ENCODE data around the gene ZNF226. TPM values are rescaled to one million over a fixed set of nuclear protein-coding genes. Genes with fewer than 3 reads are reported as not detected.
"Not testable (repeated sequence)": the region's sequence is repeated elsewhere in the genome, so short reads cannot be mapped to it uniquely, and the experiment has no call there.

Gene ZNF226
- total and polyA plus RNA-seq, 8 donors: 14.5 to 37.7 (median 27.2) TPM

DNA sequence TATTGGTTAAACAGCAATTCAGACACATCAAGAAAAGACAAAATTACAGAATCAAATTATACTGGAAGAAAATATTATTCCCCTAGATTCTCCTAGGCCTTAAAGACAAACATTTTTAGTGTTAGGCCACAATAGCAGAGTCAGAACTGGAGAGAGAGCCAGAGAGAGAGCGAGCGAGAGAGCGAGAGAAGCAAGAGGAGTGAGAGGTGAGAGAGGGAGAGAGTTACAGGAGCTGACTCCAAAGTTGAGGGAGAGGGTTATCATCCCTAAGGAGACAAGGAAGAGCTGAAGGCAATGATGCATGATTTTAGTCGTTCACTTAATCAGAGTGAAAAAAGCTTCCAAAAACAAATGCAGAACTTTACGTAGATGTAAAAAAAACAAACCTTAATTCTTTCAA, 27.2 kb downstream of the ZNF226 start:
- no peak overlapping the region for H3K27ac ChIP-seq
- H3K9me3 ChIP-seq: peaks cover 0 to 93% of the 10 kb centered on the region in 2 donors
- no peak for ATAC-seq
- no peaks in the 10 kb centered on the region for H3K27me3 ChIP-seq
- no peak overlapping the region for H3K4me3 ChIP-seq
- TF ChIP-seq, protein P1, sequence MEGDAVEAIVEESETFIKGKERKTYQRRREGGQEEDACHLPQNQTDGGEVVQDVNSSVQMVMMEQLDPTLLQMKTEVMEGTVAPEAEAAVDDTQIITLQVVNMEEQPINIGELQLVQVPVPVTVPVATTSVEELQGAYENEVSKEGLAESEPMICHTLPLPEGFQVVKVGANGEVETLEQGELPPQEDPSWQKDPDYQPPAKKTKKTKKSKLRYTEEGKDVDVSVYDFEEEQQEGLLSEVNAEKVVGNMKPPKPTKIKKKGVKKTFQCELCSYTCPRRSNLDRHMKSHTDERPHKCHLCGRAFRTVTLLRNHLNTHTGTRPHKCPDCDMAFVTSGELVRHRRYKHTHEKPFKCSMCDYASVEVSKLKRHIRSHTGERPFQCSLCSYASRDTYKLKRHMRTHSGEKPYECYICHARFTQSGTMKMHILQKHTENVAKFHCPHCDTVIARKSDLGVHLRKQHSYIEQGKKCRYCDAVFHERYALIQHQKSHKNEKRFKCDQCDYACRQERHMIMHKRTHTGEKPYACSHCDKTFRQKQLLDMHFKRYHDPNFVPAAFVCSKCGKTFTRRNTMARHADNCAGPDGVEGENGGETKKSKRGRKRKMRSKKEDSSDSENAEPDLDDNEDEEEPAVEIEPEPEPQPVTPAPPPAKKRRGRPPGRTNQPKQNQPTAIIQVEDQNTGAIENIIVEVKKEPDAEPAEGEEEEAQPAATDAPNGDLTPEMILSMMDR (IDR thresholded peaks at IDR 0.05): no peak
- intact Hi-C loops (cut with DNase I): no loop called here
- H3K36me3 ChIP-seq: no peaks in the 10 kb centered on the region
- H3K4me1 ChIP-seq: no peaks in the 10 kb centered on the region
- DNase-seq: no peak

DNA sequence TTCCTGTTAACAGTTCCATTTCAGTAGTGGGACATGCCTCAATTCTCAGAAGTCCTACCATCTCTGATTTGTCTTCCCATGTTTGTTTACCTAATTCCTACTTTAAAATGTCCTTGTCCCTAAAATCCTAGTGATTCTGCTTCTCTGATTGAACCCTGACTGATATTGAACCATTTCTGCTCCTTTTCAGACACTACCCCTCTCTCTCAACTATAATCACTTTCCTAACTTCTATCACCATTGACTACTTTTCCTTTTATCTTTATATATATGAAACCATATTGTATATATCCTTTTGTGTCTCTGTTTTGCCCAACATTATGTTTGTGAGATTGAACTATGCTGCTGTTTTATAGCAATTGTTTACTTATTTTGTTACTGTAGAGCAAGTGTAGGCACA, 31.9 kb downstream of the ZNF226 start:
- H3K4me3 ChIP-seq: no peak overlapping the region
- TF ChIP-seq, protein P1 (IDR thresholded peaks at IDR 0.05): no peak
- intact Hi-C loops (cut with DNase I): no loop called here

DNA sequence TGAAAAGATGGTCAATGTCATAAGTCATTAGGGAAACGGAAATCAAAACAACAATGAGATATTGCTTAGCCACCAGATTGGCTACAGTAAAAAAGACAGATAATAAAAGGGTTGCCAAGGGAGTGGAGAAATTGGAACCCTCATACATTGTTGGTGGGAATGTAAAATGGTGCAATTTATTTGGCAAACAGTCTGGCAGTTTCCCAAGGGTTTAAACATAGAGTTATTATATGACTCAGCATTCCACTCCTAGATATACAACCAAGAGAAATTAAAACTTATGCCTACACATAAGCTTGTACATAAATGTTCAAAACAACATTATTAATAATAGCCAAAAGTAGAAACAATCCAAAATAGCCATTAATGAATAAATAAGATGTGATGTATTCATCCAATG, 37.6 kb downstream of the ZNF226 start:
- ATAC-seq (no peak), DNase-seq (no peak)
- Histone ChIP-seq H3K27ac (no peak overlapping the region), H3K9me3 (peaks cover 0 to 77% of the 10 kb centered on the region in 2 donors), H3K27me3 (no peaks in the 10 kb centered on the region), H3K36me3 (no peaks in the 10 kb centered on the region), H3K4me1 (no peaks in the 10 kb centered on the region), H3K4me3 (no peak overlapping the region)
- TF ChIP-seq, protein P1 (IDR thresholded peaks at IDR 0.05): no peak
- intact Hi-C loops (cut with DNase I): no loop called here

More for the DNA sequence above, 31.9 kb downstream of the ZNF226 start:
- Histone ChIP-seq H3K27me3 (no peaks in the 10 kb centered on the region), H3K4me1 (no peaks in the 10 kb centered on the region), H3K36me3 (no peaks in the 10 kb centered on the region), H3K27ac (no peak overlapping the region), H3K9me3 (peaks cover 0 to 89% of the 10 kb centered on the region in 2 donors)
- DNase-seq (no peak), ATAC-seq (no peak)

DNA sequence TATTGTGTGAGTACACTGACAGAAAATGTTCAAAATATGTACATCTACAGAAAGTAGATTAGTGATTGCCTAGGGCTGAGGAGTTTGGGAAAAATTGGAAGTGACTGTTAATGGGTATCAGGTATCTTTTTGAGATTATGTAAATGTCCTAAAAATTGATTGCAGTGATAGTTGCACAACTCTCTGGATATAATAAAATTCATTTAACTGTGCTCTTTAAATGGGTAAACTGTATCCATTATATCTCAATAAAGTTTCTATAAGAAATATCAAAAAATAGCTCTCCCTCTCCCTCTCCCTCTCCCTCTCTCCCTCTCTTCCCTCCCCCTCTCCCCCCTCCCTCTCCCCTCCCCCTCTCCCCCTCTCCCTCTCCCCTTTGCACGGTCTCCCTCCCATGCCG, 38.1 kb downstream of the ZNF226 start:
- peaks cover 0 to 76% of the 10 kb centered on the region in 2 donors for H3K9me3 ChIP-seq
- no peaks in the 10 kb centered on the region for H3K27me3 ChIP-seq
- H3K27ac ChIP-seq: no peak overlapping the region
- no peaks in the 10 kb centered on the region for H3K4me1 ChIP-seq
- H3K36me3 ChIP-seq: no peaks in the 10 kb centered on the region
- H3K4me3 ChIP-seq: no peak overlapping the region
- DNase-seq (no peak), ATAC-seq (no peak)
- intact Hi-C loops (cut with DNase I): no loop called here
- TF ChIP-seq, protein P1 (IDR thresholded peaks at IDR 0.05): no peak

DNA sequence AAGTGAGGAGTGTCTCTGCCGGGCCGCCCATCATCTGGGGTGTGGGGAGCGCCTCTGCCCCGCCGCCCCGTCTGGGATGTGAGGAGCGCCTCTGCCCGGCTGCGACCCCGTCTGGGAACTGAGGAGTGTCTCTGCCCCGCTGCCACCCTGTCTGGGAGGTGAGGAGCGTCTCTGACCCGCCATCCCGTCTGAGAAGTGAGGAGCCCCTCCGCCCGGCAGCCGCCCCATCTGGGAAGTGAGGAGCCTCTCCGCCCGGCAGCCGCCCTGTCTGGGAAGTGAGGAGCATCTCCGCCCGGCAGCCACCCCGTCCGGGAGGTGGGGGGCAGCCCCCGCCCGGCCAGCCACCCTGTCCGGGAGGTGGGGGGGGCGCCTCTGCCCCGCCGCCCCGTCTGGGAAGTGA, 39.0 kb downstream of the ZNF226 start:
- H3K27me3 ChIP-seq; H3K27ac ChIP-seq; H3K4me3 ChIP-seq; H3K4me1 ChIP-seq; H3K36me3 ChIP-seq; ATAC-seq; DNase-seq; intact Hi-C loops (cut with DNase I): not testable (repeated sequence)
- H3K9me3 ChIP-seq: peaks cover 0 to 72% of the 10 kb centered on the region in 2 donors

DNA sequence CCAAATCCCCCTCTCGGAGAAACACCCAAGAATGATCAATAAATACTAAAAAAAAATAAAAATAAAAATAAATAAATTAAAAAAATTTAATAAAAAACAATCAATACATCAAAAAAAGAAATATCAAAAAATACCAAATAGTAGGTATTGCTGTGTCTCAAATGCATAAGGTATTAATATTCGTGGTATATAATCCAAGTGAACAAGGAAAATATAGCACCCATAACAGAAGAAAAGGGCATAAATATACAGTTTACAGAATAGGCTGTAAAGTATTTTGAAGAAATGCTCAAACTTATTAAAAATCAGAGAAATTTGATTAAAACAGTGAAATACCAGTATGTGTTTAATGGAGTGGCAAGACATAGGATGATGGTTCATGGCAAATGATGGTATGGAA, 39.9 kb downstream of the ZNF226 start:
- Histone ChIP-seq H3K36me3 (no peaks in the 10 kb centered on the region), H3K4me3 (no peak overlapping the region), H3K4me1 (peaks cover 0 to 4% of the 10 kb centered on the region in 2 donors), H3K9me3 (peaks cover 0 to 63% of the 10 kb centered on the region in 2 donors), H3K27me3 (no peaks in the 10 kb centered on the region), H3K27ac (no peak overlapping the region)
- intact Hi-C loops (cut with DNase I): no loop called here
- TF ChIP-seq, protein P1 (IDR thresholded peaks at IDR 0.05): no peak
- DNase-seq (no peak), ATAC-seq (no peak)

Measured in left lung (tissue), 10 donors.